T-helper 2 cell treated with Interferon-gamma antibody and Interleukin-4, amounts not matched to agents 5 μg/mL and 100 μg/mL, for 36 hours (primary cell): ENCODE data around the gene STARD7.
"Not testable (repeated sequence)": the region's sequence is repeated elsewhere in the genome, so short reads cannot be mapped to it uniquely, and the experiment has no call there.

Source experiments
- DNase-seq: peaks from one replicate; pipeline ENCODE4 v3.0.0; 2021; ENCODE audit warnings: low spot score
- H3K27ac Mint-ChIP-seq: one replicate; pipeline ENCODE4 v1.8.0; 2021; ENCODE audit warnings: mild to moderate bottlenecking, mixed read lengths
- H3K27me3 Mint-ChIP-seq: one replicate; pipeline ENCODE4 v1.8.0; 2021; ENCODE audit warnings: low read depth, mixed read lengths
- H3K36me3 Mint-ChIP-seq: one replicate; pipeline ENCODE4 v1.8.0; 2021; ENCODE audit warnings: low read depth, mixed read lengths
- H3K4me1 Mint-ChIP-seq: one replicate; pipeline ENCODE4 v1.8.0; 2021; ENCODE audit warnings: low read depth, mixed read lengths
- H3K4me3 Mint-ChIP-seq: one replicate; pipeline ENCODE4 v1.8.0; 2022; ENCODE audit warnings: mild to moderate bottlenecking, moderate library complexity, mixed read lengths
- H3K9me3 Mint-ChIP-seq: one replicate; pipeline ENCODE4 v1.8.0; 2021; ENCODE audit warnings: mixed read lengths

STARD7 gene

DNA sequence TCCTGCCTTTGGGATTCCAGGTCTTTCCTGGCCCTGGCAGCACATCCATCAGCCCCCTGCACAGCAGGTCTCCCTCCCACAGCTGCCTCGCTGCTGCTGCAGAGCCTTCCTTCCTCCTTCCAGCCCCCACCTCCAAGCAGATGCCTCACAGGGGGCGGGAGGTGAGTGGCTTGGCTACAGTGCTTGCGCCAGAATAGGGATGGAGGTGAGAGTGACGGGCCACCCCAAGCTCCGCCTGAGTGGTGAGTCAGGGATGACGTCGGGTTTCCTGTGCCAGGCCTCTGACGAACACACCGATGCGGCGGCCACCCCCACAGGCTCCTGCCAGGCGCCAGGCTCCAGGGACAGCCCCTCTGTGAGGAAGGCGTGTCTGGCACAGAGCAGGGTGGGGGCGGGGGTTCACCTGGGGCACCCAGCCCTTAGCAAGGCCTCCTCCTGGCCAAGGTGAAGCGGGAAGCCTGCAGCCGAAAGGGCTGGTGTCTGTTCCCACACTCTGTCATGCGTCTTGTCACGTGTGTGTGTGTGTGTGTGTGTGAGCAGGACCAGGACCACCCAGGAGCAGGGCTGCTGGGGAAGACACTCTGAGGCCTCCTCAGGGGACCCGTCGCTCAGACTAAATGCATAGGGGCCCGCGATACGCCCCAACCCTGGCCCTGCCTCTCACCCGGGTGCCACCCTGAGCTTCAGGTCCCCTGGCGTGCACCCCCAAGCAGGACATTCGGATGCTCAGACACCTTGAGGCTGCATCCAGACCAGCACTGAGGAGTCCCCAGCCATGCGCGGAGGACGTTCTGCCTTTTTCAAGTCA lies 60.0 kb downstream of the STARD7 start:
- peaks cover 57% of the 10 kb centered on the region for H3K4me1 Mint-ChIP-seq
- H3K27me3 Mint-ChIP-seq = no peaks in the 10 kb centered on the region
- peak overlapping the region; percentile 95 for H3K27ac Mint-ChIP-seq
- H3K4me3 Mint-ChIP-seq = peak overlapping the region; percentile 76
- peaks cover 9% of the 10 kb centered on the region for H3K36me3 Mint-ChIP-seq
- H3K9me3 Mint-ChIP-seq = no peaks in the 10 kb centered on the region
- DNase-seq = peak; percentile 97

DNA sequence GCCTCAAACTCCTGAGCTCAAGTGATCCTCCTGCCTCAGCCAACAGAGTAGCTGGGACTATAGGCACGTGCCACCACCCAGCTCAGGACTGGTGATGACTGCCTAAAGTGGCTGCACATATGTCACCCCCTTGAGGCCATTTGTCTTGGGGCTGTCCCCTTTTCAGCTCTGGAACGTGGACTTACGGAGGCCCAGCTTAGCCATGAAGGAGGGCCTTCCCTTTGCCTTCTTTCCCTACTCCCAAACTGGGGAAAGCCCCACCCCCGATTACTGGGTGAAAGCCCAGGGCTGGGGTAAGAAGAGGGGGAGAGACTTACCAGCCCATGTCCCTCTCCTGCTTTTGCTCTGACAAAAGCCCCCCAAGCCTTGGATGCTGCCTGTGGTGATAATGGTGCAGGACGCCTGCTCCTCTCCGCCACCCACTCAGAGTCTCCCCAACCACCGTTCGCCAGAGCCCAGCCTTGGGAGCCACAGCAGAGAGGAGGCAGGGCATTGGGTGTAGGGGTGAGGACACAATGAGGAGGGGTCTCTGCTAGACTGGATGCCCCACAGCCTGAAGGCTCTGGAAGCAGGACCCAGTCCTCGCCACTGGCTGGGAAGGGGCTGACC lies 60.9 kb downstream of the STARD7 start:
- H3K36me3 Mint-ChIP-seq = peaks cover 13% of the 10 kb centered on the region
- H3K9me3 Mint-ChIP-seq = no peaks in the 10 kb centered on the region
- peak overlapping the region; percentile 76 for H3K4me3 Mint-ChIP-seq
- DNase-seq = no peak
- peak overlapping the region; percentile 95 for H3K27ac Mint-ChIP-seq
- H3K4me1 Mint-ChIP-seq = peaks cover 62% of the 10 kb centered on the region
- no peaks in the 10 kb centered on the region for H3K27me3 Mint-ChIP-seq

DNA sequence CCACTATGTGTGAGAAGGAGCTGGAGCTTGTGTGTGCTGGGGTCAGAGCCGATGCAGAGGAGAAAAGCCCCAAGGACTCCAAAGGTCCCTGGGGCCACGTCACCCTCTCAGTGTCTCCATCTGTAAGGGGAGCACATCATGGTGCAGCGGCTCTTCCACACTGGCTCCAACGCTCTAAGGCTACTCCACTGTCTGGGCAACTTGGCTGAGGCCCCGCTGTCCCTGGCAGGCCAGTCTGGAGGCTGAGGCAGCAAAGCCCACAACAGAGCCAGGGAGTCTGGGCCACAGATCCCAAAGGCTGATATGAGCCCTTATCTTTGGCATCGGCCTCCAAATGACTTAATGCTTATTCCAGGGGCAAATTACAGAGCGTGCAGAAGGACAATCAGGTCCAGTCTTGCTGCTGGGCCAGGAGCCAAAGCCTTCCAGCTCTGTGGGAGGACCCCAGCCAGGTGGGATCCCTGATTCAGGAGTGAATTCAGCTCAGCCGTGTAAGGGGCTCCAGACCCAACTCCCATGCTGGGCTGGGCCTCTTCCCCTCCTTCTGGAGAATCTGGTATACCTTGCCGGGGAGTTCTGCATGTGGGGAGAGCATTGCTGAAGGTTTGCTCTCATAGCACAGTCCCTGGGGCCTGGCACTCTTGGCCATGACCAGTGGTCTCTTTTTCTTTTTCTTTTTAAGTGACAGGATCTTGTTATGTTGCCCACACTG lies 61.6 kb downstream of the STARD7 start:
- H3K27me3 Mint-ChIP-seq = no peaks in the 10 kb centered on the region
- DNase-seq = peak; percentile 60
- H3K9me3 Mint-ChIP-seq = no peaks in the 10 kb centered on the region
- peaks cover 17% of the 10 kb centered on the region for H3K36me3 Mint-ChIP-seq
- H3K4me3 Mint-ChIP-seq = peak overlapping the region; percentile 76
- peak overlapping the region; percentile 95 for H3K27ac Mint-ChIP-seq
- H3K4me1 Mint-ChIP-seq = peaks cover 65% of the 10 kb centered on the region

DNA sequence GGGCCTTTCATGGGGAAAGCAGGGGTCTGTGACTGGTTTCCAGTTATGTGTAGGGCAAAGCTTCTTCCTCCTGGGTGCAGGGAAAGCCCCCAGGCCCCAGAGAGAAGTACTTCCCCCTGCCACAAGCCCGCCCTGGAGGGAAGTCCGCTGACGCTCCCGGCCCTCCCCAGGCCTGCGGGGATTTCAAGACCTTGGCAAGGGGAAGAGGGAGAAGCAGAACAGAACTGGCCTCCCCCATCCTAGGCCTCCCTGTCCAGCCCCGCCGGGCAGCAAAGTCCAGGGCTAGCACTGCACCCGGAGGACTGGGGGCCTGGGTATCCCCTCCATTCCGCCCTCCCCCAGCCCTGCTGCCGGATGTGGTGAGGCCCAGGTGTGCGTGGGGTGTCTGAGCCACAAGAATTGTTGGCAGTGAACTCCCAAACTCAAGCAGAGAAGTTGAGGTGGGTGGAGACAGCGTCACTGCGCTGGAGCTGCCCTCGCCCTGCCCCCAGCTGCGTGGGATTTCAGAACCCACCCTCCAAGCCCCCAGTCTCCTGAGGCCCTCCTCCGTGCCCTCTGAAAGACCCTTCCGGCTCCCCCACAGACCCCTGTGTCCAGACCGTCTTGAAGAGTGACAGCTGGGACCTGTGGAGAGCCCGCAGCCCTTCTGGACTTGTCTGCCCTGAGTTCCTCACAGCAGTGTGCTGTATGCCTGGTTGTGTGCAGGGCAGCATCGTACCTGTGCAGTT lies 62.3 kb downstream of the STARD7 start:
- Mint-ChIP-seq H3K27ac (peak overlapping the region; percentile 95), H3K4me1 (peaks cover 62% of the 10 kb centered on the region), H3K4me3 (peak overlapping the region; percentile 76), H3K9me3 (no peaks in the 10 kb centered on the region), H3K27me3 (no peaks in the 10 kb centered on the region), H3K36me3 (peaks cover 21% of the 10 kb centered on the region)
- DNase-seq = peak; percentile 92

DNA sequence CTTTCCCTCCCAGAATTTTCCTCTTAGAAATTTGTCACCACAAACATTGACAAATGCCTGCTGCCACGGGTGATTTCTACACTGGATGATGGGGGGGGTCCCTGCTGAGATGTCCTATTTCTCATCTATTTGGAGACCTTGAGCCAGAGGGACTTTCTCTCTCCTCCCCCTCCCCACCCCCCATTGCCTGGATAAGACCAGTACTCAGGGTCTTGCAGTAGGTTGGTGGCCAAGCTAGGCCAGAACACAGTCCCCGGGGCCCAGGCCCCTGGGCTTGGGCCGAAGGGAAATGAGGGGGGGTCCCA lies 62.8 kb downstream of the STARD7 start:
- Mint-ChIP-seq H3K36me3 (peaks cover 21% of the 10 kb centered on the region), H3K4me1 (peaks cover 60% of the 10 kb centered on the region), H3K27me3 (no peaks in the 10 kb centered on the region), H3K27ac (peak overlapping the region; percentile 95), H3K4me3 (peak overlapping the region; percentile 76), H3K9me3 (no peaks in the 10 kb centered on the region)
- no peak for DNase-seq

DNA sequence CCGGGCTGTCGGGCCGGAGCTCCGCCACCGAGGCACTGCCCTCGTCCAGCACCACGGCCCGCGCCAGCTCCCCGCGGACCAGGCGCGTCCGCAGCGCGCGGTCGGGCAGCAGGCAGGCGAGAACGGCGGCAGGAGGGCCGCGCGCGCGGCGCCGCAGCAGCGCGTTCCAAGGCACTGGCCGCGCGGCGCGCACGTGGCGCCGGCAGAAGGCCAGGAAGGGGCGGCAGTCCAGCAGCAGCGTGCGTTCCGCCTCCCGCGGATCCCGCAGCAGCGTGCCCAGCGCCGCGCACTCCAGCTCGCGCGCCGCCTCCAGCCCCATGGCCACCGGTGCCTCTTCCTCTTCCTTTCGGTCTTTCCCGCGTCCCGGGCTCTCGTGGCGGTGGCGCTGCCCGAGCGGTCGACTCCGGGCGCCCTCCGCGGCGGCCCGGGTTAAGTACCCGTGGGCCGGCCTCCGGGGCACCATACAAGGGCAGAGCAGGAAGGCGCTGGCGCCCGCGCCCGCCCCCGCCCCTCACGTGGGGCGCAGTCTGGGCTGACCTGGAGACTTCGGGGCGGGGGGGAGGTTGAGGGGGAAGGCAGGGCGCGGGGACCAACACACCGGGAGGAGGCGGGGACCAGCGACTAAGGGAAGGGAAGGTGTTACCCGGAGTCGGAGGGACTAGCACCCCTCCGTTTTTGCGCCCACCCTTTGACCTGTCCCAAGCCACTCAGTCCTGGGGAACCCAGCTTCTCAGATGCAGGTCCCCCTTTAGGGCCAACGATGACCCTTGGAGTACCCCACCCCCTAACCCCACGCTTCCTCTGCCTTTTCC lies 63.4 kb downstream of the STARD7 start, which contains the start of gene DUSP2:
TSS of gene DUSP2 (minus strand) at position 405 of the 812 bp plus-strand sequence. CDS start at position 319, 86 bp downstream.
- Mint-ChIP-seq H3K27ac (peak within 1 kb of the TSS; percentile 95), H3K4me1 (peaks cover 57% of the 10 kb centered on the region), H3K27me3 (no peaks in the 10 kb centered on the region), H3K36me3 (peaks cover 21% of the 10 kb centered on the region), H3K9me3 (no peaks in the 10 kb centered on the region), H3K4me3 (peak within 1 kb of the TSS; percentile 93)
- DNase-seq = peak; percentile 96

DNA sequence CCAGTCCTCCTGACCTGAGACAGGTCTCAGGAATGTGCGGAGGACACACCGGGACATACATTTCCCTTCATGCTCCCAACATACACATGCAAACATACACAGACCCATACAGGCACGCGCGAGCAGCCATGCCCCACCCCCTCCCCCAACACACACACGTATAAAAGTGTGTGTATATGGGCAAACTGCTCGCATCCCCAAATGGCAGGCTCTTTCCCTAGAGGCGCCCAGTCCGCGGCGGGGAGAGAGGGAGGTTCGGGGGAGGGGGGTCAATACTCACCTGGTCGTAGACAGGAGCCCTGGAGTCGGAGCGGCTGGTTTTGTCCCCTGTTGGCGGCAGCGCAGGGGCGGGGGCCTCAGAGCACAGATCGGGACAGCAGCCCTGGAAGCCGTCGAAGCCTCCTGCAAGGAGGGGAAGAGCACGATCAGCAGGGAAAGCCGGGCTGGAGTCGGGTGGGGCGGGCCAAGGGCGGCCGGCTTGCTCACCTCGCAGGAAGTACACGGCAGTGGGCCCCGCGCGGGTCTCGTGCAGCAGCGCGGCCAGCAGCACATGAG lies 64.1 kb downstream of the STARD7 start:
- H3K36me3 Mint-ChIP-seq = peaks cover 21% of the 10 kb centered on the region
- H3K27ac Mint-ChIP-seq = peak overlapping the region; percentile 92
- no peak for DNase-seq
- peaks cover 57% of the 10 kb centered on the region for H3K4me1 Mint-ChIP-seq
- no peaks in the 10 kb centered on the region for H3K9me3 Mint-ChIP-seq
- no peaks in the 10 kb centered on the region for H3K27me3 Mint-ChIP-seq
- peak overlapping the region; percentile 93 for H3K4me3 Mint-ChIP-seq

DNA sequence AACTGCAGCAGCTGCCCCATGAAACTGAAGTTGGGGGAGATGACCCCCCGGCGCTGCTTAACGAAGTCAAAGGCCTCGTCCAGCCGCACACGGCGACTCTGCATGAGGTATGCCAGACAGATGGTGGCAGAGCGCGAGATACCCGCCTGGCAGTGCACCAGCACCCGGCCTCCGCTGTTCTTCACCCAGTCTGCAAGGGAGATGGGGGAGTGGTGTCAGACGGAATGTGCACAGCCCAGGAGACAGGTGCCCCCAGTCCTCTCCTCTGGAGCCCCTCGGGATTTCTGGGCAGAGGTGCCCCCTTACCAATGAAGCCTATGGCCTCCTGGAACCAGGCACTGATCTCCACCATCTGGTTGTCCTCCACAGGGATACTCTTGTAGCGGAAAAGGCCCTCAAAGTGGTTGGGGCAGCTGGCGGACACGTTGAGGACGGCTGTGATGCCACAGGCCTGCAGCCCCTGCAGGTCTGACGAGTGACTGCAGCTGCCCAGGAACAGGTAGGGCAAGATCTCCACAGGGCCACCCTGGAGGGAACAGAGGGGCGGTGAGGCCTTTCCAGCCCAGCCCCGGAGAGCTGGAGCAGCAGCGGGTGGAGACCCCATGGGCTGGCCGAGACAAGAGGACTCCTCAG lies 64.7 kb downstream of the STARD7 start:
- Mint-ChIP-seq H3K4me1 (peaks cover 54% of the 10 kb centered on the region), H3K27me3 (no peaks in the 10 kb centered on the region), H3K36me3 (peaks cover 21% of the 10 kb centered on the region), H3K4me3 (peak overlapping the region; percentile 93), H3K9me3 (no peaks in the 10 kb centered on the region), H3K27ac (peak overlapping the region; percentile 92)
- DNase-seq = peak; percentile 45

DNA sequence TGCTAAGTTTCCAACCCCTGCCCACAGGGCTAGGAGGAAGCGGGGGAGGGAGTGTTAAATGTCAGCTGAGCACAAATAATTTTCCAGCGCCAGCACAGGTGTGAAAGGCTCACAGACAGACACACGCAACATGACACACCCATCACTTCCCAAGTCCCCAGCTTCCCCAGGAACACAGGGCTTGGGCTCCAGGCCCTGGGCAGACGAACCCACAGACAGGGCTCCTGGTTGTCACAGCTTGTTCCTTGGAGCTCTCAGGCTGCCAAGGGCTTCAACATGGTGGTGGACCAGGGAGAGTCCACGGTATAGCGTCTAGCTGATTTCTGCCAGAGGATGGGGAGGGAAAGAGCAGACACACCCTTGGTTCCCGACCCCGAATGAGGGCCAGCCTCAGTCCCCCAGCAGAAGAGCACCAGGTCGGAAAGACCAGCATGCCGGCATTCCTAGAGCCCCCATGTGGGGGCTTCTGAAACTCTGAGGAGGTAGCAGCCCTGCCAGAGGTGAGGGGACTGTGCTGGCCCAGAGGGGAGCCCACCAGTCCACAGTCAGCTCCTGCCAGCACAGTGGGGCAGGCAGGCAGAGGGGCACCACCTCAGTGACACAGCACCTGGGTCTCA lies 65.3 kb downstream of the STARD7 start:
- Mint-ChIP-seq H3K4me3 (peak overlapping the region; percentile 93), H3K27me3 (no peaks in the 10 kb centered on the region), H3K27ac (peak overlapping the region; percentile 92), H3K4me1 (peaks cover 48% of the 10 kb centered on the region), H3K36me3 (peaks cover 21% of the 10 kb centered on the region), H3K9me3 (no peaks in the 10 kb centered on the region)
- no peak for DNase-seq

DNA sequence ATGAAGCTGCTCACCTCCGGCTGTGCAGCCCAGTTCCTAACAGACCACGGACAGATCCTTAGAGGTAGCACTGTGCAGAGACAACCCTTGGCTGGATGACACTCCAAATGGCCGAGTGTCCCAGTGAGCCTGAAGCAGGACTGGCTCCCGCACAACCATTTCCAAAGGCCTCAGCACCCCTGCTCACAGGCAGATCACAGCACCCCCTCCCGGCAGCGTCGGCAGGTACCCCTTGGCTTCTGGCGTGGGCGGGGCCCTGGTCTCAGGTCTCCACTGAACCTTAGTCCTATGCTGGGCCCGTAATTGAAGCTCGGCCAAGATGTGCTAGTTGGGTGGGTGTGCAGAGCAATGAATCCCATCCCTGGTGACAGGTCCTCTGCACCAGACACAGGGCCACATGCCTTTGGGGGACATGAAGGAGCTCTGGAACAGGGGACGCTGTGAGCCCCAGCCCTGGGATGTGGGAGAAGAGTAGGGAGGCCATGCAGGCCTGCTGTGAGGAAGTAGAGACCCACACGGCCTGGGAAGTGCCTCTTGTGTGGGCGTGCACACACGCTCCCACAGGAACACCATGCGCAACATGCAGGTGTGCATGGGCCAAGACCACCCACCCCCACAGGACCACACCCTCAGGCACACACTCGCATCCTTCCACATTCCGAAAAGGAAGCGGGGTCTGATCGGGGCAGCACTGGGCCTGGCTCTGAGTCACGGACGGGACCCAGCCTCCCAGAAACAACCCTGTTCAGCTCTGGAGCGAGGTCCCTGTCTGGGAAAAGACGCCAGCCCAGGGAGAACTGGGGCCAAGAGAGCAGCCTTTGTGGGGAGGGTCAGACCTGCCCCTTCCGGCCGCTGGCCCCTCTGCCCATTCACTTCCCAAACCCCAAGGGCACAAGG lies 66.2 kb downstream of the STARD7 start:
- Mint-ChIP-seq H3K4me3 (peak overlapping the region; percentile 49), H3K9me3 (no peaks in the 10 kb centered on the region), H3K27me3 (no peaks in the 10 kb centered on the region), H3K4me1 (peaks cover 39% of the 10 kb centered on the region), H3K36me3 (peaks cover 21% of the 10 kb centered on the region), H3K27ac (peak overlapping the region; percentile 47)
- DNase-seq = peak; percentile 63

DNA sequence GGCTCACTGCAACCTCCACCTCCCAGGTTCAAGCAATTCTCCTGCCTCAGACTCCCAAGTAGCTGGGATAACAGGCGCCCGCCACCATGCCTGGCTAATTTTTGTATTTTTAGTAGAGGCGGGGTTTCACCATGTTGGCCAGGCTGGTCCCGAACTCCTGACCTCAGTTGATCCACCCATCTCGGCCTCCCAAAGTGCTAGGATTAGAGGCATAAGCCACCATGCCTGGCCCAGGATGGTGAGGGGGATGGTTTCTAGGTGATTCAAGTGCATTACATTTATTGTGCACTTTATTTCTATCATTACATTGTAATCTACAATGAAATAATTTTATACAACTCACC lies 67.0 kb downstream of the STARD7 start:
- not testable (repeated sequence) for H3K27ac Mint-ChIP-seq, H3K9me3 Mint-ChIP-seq, H3K27me3 Mint-ChIP-seq, H3K4me3 Mint-ChIP-seq, DNase-seq
- peaks cover 21% of the 10 kb centered on the region for H3K36me3 Mint-ChIP-seq
- H3K4me1 Mint-ChIP-seq = peaks cover 31% of the 10 kb centered on the region
